Activated CD4-positive, alpha-beta T cell treated with anti-CD3 and anti-CD28 coated beads, Interleukin-2, amount 50 U/mL, for 1 hour (primary cell): Measurements from ENCODE around the gene RAB40C.
A peak's percentile ranks its signal among the peaks of the same experiment; 100 is the strongest.

ENCODE experiments used
- DNase-seq: peaks from one replicate; pipeline ENCODE4 v3.0.0-alpha.2; 2020

Gene RAB40C

GRCh38 chr16:648781-649589 is 59.1 kb downstream of the RAB40C start, which contains the start of gene WDR90:
TSS of gene WDR90 (plus strand) at chr16:649365. CDS start at chr16:649417, 52 bp downstream.
- DNase-seq = peak; percentile 89

GRCh38 chr16:649631-650030 is 59.8 kb downstream of the RAB40C start:
- no peak for DNase-seq

GRCh38 chr16:651844-652243 is 62.0 kb downstream of the RAB40C start:
- DNase-seq = no peak

- no peak for DNase-seq
Observed at GRCh38 chr16:652454-653305, 62.8 kb downstream of the RAB40C start.

- DNase-seq = no peak
Observed at GRCh38 chr16:654034-654433, 64.2 kb downstream of the RAB40C start.

- DNase-seq = no peak
Observed at GRCh38 chr16:657487-657886, 67.6 kb downstream of the RAB40C start.

- no peak for DNase-seq
Observed at GRCh38 chr16:658679-659571, 69.1 kb downstream of the RAB40C start.

GRCh38 chr16:659618-660017 is 69.8 kb downstream of the RAB40C start:
- no peak for DNase-seq

GRCh38 chr16:660132-660458 is 70.2 kb downstream of the RAB40C start:
- DNase-seq = no peak

- DNase-seq = peak; percentile 65
Observed at GRCh38 chr16:660459-661183, 70.8 kb downstream of the RAB40C start.

- no peak for DNase-seq
Observed at GRCh38 chr16:661184-661821, 71.4 kb downstream of the RAB40C start.

GRCh38 chr16:662095-662494 is 72.2 kb downstream of the RAB40C start:
- DNase-seq = no peak

GRCh38 chr16:662597-662996 is 72.7 kb downstream of the RAB40C start:
- no peak for DNase-seq

GRCh38 chr16:666572-666971 is 76.7 kb downstream of the RAB40C start:
- DNase-seq = no peak

GRCh38 chr16:667113-667779 is 77.4 kb downstream of the RAB40C start:
- no peak for DNase-seq

- DNase-seq = peak; percentile 89
Observed at GRCh38 chr16:667780-668518, 78.1 kb downstream of the RAB40C start, which contains the start of gene RHOT2. TSS of gene RHOT2 (plus strand) at chr16:668132. CDS start at chr16:668200, 68 bp downstream.

GRCh38 chr16:668519-669171 is 78.8 kb downstream of the RAB40C start:
- no peak for DNase-seq

GRCh38 chr16:669666-670065 is 79.8 kb downstream of the RAB40C start:
- DNase-seq = no peak

- DNase-seq = no peak
Observed at GRCh38 chr16:670485-671352, 80.9 kb downstream of the RAB40C start.
